SK-N-SH (cell line): ENCODE measurements around the gene ID1. TPM values are rescaled to one million over a fixed set of nuclear protein-coding genes. Genes with fewer than 3 reads are reported as not detected.
A peak's percentile ranks its signal among the peaks of the same experiment; 100 is the strongest.

Source experiments
- CTCF ChIA-PET: fragments of 300-600, 350-600 bp; formaldehyde crosslinking; extraction: SDS; loops from one replicate; lab custom pipeline; 2021; lab: Yijun Ruan, JAX
- POLR2A ChIA-PET: fragments of 350-600 bp; sonication (Branson Sonifier 250); formaldehyde crosslinking; extraction: SDS; loops from one replicate; lab custom pipeline; 2020; ENCODE audit warnings: antibody characterized with exemption, inconsistent platforms; lab: Yijun Ruan, JAX
- DNase-seq: peaks from one replicate; pipeline ENCODE4 v3.0.0; 2012
- H2AFZ ChIP-seq: fragments of 200-600 bp; sonication (generic); 2 replicates; pipeline ENCODE4 v1.8.1; 2016; ENCODE audit warnings: antibody characterized with exemption, mild to moderate bottlenecking, low read depth
- H3F3A ChIP-seq: fragments of 200-600 bp; sonication (generic); replicated peaks from 2 replicates; pipeline ENCODE3; 2016; ENCODE audit warnings: antibody characterized with exemption, mild to moderate bottlenecking; ENCODE audit not compliant: insufficient read depth
- H3K27ac ChIP-seq, 2 experiments: fragments of 200-500 bp in 1 of 2; fragments of 200-600 bp in 1 of 2; sonication (Bioruptor generic) in 1 of 2; sonication (generic), shearing (Covaris generic) in 1 of 2; 2 replicates each; pipeline versions ENCODE4 v1.5.1 to v1.6.1; 2014 to 2016; ENCODE audit warnings: low read depth in 2 of 2, inconsistent platforms in 1 of 2, low read length in 1 of 2, mild to moderate bottlenecking in 1 of 2, mixed read lengths in 1 of 2
- H3K27me3 ChIP-seq: fragments of 200-600 bp; sonication (generic), shearing (Covaris generic); 2 replicates; pipeline ENCODE4 v1.6.1; 2016; ENCODE audit warnings: mixed run types; ENCODE audit not compliant: insufficient read depth
- H3K36me3 ChIP-seq, 2 experiments: fragments of 200-500 bp in 1 of 2; fragments of 200-600 bp in 1 of 2; sonication (Bioruptor generic) in 1 of 2; sonication (generic) in 1 of 2; replicated peaks in 1 of 2; 2 replicates each; pipeline versions ENCODE3 to v1.5.1; 2014 to 2016; ENCODE audit warnings: low read length in 1 of 2, mild to moderate bottlenecking in 1 of 2; ENCODE audit not compliant: insufficient read depth in 2 of 2, control insufficient read depth in 1 of 2
- H3K4me1 ChIP-seq, 2 experiments: fragments of 200-500 bp in 1 of 2; fragments of 200-600 bp in 1 of 2; sonication (Bioruptor generic) in 1 of 2; sonication (generic), shearing (Covaris generic) in 1 of 2; 2 replicates each; pipeline versions ENCODE4 v1.5.1 to v1.6.1; 2014 to 2016; ENCODE audit warnings: low read depth in 1 of 2, low read length in 1 of 2, mixed run types in 1 of 2; ENCODE audit not compliant: insufficient read depth in 2 of 2, control insufficient read depth in 1 of 2
- H3K4me2 ChIP-seq: fragments of 200-600 bp; sonication (generic), shearing (Covaris generic); 2 replicates; pipeline ENCODE4 v1.6.1; 2017; ENCODE audit warnings: mixed run types
- H3K4me3 ChIP-seq, 2 experiments: fragments of 200-500 bp in 1 of 2; fragments of 200-600 bp in 1 of 2; sonication (Bioruptor generic) in 1 of 2; sonication (generic), shearing (Covaris generic) in 1 of 2; 2 replicates each; pipeline versions ENCODE4 v1.5.1 to v1.8.1; 2014 to 2016; ENCODE audit warnings: low read depth in 2 of 2, inconsistent platforms in 1 of 2, low read length in 1 of 2, mild to moderate bottlenecking in 1 of 2, mixed read lengths in 1 of 2, moderate library complexity in 1 of 2
- H3K79me2 ChIP-seq: fragments of 200-600 bp; sonication (generic); 2 replicates; pipeline ENCODE4 v1.8.1; 2017; ENCODE audit warnings: mild to moderate bottlenecking; ENCODE audit not compliant: insufficient read depth
- H3K9ac ChIP-seq: fragments of 200-600 bp; sonication (generic); 2 replicates; pipeline ENCODE4 v1.6.1; 2017; ENCODE audit warnings: mixed run types
- H3K9me2 ChIP-seq: fragments of 200-600 bp; sonication (generic); 2 replicates; pipeline ENCODE4 v1.6.1; 2017; ENCODE audit warnings: mixed run types
- H3K9me3 ChIP-seq: fragments of 200-600 bp; sonication (generic); 2 replicates; pipeline ENCODE4 v1.6.1; 2017; ENCODE audit warnings: mixed run types, mild to moderate bottlenecking, moderate library complexity
- H4K20me1 ChIP-seq: fragments of 200-600 bp; sonication (generic); 2 replicates; pipeline ENCODE4 v1.6.1; 2017; ENCODE audit warnings: mild to moderate bottlenecking, mixed run types; ENCODE audit not compliant: insufficient read depth
- CHD2 ChIP-seq: fragments of 150-350 bp; IDR thresholded peaks from 2 replicates; pipeline ENCODE4 v1.6.1; 2018; ENCODE audit warnings: low read length; ENCODE audit not compliant: partially characterized antibody
- ELF1 ChIP-seq: IDR thresholded peaks from 2 replicates; pipeline ENCODE4 v1.4.0; 2012
- EZH2phosphoT487 ChIP-seq: fragments of 200-600 bp; sonication (generic); IDR thresholded peaks from 2 replicates; pipeline ENCODE4 v1.6.1; 2017; ENCODE audit warnings: low read depth, mixed run types, mild to moderate bottlenecking, antibody characterized with exemption, moderate library complexity, borderline replicate concordance
- FOXM1 ChIP-seq: IDR thresholded peaks from 2 replicates; pipeline ENCODE4 v1.4.0; 2012; ENCODE audit warnings: low read depth, mild to moderate bottlenecking
- MEF2A ChIP-seq: IDR thresholded peaks from 2 replicates; pipeline ENCODE4 v1.4.0; 2012; ENCODE audit warnings: low read depth, borderline replicate concordance
- NFIC ChIP-seq: IDR thresholded peaks from 2 replicates; pipeline ENCODE4 v1.4.0; 2012; ENCODE audit warnings: borderline replicate concordance
- NRF1 ChIP-seq: IDR thresholded peaks from 2 replicates; pipeline ENCODE4 v1.6.1; 2012; ENCODE audit warnings: low read depth, mild to moderate bottlenecking, low read length
- RCOR1 ChIP-seq: fragments of 150-350 bp; IDR thresholded peaks from 2 replicates; pipeline ENCODE4 v1.6.1; 2017; ENCODE audit warnings: antibody characterized with exemption, low read length
- RXRA ChIP-seq: IDR thresholded peaks from 2 replicates; pipeline ENCODE4 v1.4.0; 2012; ENCODE audit warnings: low read depth, mild to moderate bottlenecking, borderline replicate concordance
- SIN3A ChIP-seq: IDR thresholded peaks from 2 replicates; pipeline ENCODE4 v1.6.1; 2012; ENCODE audit warnings: low read depth, mild to moderate bottlenecking, low read length, moderate library complexity, borderline replicate concordance
- SMC3 ChIP-seq: IDR thresholded peaks from 2 replicates; pipeline ENCODE4 v1.6.1; 2012; ENCODE audit warnings: low read depth, low read length, improper control_type of control experiment
- TAF1 ChIP-seq: IDR thresholded peaks from 2 replicates; pipeline ENCODE4 v1.6.1; 2012; ENCODE audit warnings: low read depth, mild to moderate bottlenecking, low read length, moderate library complexity, borderline replicate concordance
- TCF12 ChIP-seq: IDR thresholded peaks from 2 replicates; pipeline ENCODE4 v1.4.0; 2012
- YY1 ChIP-seq: IDR thresholded peaks from 2 replicates; pipeline ENCODE4 v1.4.0; 2012; ENCODE audit warnings: low read depth, mild to moderate bottlenecking
- WGBS: methylation state at CpG from one replicate; pipeline ENCODE4 v1.1.6; 2017; ENCODE audit warnings: low lambda C conversion rate; 5-methylcytosine and 5-hydroxymethylcytosine counted together
- polyA plus RNA-seq, 3 experiments: library from polyadenylated mRNA; depleted of rRNA; stranded (reverse); fragments of >200 nt; gene quantifications; 2 replicates each; pipeline ENCODE4 v1.2.3, GENCODE V29; 2012
- TF ChIP-seq, protein P1 (sequence below): fragments of 200-600 bp; sonication (generic); IDR thresholded peaks from 2 replicates; pipeline ENCODE4 v1.6.1; 2017; ENCODE audit warnings: antibody characterized with exemption, mild to moderate bottlenecking, moderate library complexity
- TF ChIP-seq, protein P2 (sequence below): IDR thresholded peaks from 2 replicates; pipeline ENCODE4 v1.4.0; 2012; ENCODE audit warnings: low read depth
- TF ChIP-seq, protein P3 (sequence below): fragments of 150-350 bp; IDR thresholded peaks from 2 replicates; pipeline ENCODE4 v1.6.1; 2016; ENCODE audit warnings: mild to moderate bottlenecking, low read depth, low read length
- TF ChIP-seq, protein P4 (sequence below): IDR thresholded peaks from 2 replicates; pipeline ENCODE4 v1.6.1; 2012; ENCODE audit warnings: mild to moderate bottlenecking, low read depth, low read length, moderate library complexity

Gene ID1
- polyA plus RNA-seq, 1 of the 3 experiments (the other 2 are of a cell fraction): 493 TPM

DNA sequence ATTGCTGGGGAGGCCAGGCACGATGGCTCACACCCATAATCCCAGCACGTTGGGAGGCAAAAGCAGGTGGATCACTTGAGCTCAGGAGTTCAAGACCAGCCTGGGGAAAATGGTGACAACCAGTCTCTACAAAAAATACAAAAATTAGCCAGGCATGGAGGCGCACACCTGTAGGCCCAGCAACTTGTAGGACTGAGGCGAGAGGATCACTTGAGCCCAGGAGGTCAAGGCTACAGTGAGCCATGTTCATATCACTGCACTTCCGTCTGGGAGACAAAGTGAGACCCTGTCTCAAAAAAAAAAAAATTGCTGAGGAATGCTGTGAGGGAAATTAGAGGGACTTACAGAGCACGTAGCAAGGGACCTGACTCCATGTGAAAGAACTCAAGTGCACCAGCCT is 40.8 kb upstream of the ID1 start (continued):
- TF ChIP-seq, protein P1, sequence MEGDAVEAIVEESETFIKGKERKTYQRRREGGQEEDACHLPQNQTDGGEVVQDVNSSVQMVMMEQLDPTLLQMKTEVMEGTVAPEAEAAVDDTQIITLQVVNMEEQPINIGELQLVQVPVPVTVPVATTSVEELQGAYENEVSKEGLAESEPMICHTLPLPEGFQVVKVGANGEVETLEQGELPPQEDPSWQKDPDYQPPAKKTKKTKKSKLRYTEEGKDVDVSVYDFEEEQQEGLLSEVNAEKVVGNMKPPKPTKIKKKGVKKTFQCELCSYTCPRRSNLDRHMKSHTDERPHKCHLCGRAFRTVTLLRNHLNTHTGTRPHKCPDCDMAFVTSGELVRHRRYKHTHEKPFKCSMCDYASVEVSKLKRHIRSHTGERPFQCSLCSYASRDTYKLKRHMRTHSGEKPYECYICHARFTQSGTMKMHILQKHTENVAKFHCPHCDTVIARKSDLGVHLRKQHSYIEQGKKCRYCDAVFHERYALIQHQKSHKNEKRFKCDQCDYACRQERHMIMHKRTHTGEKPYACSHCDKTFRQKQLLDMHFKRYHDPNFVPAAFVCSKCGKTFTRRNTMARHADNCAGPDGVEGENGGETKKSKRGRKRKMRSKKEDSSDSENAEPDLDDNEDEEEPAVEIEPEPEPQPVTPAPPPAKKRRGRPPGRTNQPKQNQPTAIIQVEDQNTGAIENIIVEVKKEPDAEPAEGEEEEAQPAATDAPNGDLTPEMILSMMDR: no peak
- TF ChIP-seq MEF2A (no peak), CHD2 (no peak)

DNA sequence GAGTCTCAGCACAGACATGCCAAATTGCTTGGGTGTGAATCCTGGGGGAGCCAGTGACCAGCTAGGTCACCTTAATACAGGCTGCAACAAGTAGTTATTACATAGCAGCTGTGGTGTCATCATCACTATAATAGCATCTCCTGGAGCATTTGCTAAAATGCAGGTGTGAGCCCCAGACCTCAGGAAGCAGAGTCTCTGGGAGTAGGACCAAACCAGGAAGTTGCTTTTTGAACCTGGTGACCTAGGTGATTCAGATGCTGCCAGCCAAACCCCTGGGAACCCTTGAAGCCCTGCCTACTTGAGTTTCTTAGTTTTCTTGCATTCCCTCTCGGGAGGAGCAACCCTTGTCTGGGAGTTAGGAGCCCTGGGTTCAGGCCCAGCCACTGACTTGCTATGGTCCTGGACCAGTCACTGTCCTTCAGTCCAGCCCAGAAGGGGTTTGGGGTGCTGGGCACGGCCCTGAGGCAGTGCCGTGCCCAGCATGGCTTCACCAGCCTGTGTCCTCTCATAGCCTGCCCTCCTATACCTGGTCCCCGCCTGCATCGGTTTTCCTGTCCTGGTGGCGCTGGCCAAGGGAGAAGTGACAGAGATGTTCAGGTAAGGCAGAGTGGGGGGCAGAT is 39.3 kb upstream of the ID1 start:
- no peak for DNase-seq
- Histone ChIP-seq H3K27me3 (no peaks in the 10 kb centered on the region), H3K9me3 (no peaks in the 10 kb centered on the region), H2AFZ (no peak overlapping the region), H3K4me2 (no peak overlapping the region), H3K9me2 (no peaks in the 10 kb centered on the region), H3K9ac (no peak overlapping the region), H3K4me3 (no peak overlapping the region), H3K79me2 (no peaks in the 10 kb centered on the region; the same call in 1 of the 2 replicates), H3K36me3 (peaks cover 33 to 40% of the 10 kb centered on the region in 2 experiments), H4K20me1 (no peaks in the 10 kb centered on the region), H3K27ac (peak overlapping the region in 1 of 2 experiments; percentile 99; a peak in 1 of 4 replicates), H3F3A (peaks cover 55% of the 10 kb centered on the region), H3K4me1 (peaks cover 41 to 49% of the 10 kb centered on the region in 2 experiments)
- 100% methylated on average over 1 of the region's 6 CpGs for WGBS
- POLR2A ChIA-PET: interaction anchor here (1.0 to 8.9 kb wide), 2 partner anchors 39 to 44 kb away, joined by 4 to 181 read pairs; partner anchors contain the start of gene ID1
- CTCF ChIA-PET: interaction anchor here (1.1 to 31.0 kb wide), 4 partner anchors 9 to 158 kb away, joined by 3 to 1802 read pairs (median 10); partner anchors contain the start of genes BCL2L1 and ID1
- TF ChIP-seq MEF2A: no peak
- no peak for TF ChIP-seq EZH2phosphoT487
- no peak for TF ChIP-seq SIN3A
- TF ChIP-seq, protein P2, sequence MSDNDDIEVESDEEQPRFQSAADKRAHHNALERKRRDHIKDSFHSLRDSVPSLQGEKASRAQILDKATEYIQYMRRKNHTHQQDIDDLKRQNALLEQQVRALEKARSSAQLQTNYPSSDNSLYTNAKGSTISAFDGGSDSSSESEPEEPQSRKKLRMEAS: no peak
- TF ChIP-seq TAF1: no peak
- no peak for TF ChIP-seq RCOR1

DNA sequence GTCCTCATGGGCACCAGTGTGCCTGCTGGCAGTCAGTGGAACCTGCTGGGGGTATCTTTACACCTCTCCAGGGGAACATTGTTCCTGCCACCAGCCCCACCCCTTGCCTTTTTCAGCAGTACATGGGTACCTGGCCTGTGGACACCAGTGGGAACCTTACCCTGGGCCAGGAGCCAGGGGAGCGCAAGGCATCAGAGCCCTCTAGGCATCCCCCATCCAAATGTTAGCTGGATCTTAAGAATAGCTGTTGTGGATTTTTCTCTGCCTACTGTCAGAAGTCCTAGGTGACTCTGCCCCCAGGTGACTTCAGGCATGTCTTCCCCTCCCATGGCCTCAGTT is 38.8 kb upstream of the ID1 start:
- peaks cover 33 to 40% of the 10 kb centered on the region in 2 experiments for H3K36me3 ChIP-seq
- no peaks in the 10 kb centered on the region for H3K9me2 ChIP-seq
- DNase-seq: no peak
- peaks cover 43 to 52% of the 10 kb centered on the region in 2 experiments for H3K4me1 ChIP-seq
- H3K27ac ChIP-seq: peak overlapping the region; percentile 15 to 99; a peak in 2 of 4 replicates
- no peak overlapping the region for H3K4me3 ChIP-seq
- no peak overlapping the region for H3K9ac ChIP-seq
- no peak overlapping the region for H3K4me2 ChIP-seq
- H3K27me3 ChIP-seq: no peaks in the 10 kb centered on the region
- no peaks in the 10 kb centered on the region; the same call in 1 of the 2 replicates for H3K79me2 ChIP-seq
- no peaks in the 10 kb centered on the region for H3K9me3 ChIP-seq
- CTCF ChIA-PET: interaction anchor here (2.3 to 31.0 kb wide), 3 partner anchors 8 to 157 kb away, joined by 15 to 1802 read pairs (median 155); partner anchors contain the start of genes BCL2L1 and ID1
- H4K20me1 ChIP-seq: no peaks in the 10 kb centered on the region
- POLR2A ChIA-PET: interaction anchor here (8.9 kb wide), 1 partner anchor 44 kb away, joined by 181 read pairs; no protein-coding TSS in a partner anchor
- peaks cover 55% of the 10 kb centered on the region for H3F3A ChIP-seq
- 100% methylated on average over 1 of the region's 1 CpG for WGBS
- no peak overlapping the region for H2AFZ ChIP-seq
- TF ChIP-seq ELF1: no peak
- TF ChIP-seq, protein P3, sequence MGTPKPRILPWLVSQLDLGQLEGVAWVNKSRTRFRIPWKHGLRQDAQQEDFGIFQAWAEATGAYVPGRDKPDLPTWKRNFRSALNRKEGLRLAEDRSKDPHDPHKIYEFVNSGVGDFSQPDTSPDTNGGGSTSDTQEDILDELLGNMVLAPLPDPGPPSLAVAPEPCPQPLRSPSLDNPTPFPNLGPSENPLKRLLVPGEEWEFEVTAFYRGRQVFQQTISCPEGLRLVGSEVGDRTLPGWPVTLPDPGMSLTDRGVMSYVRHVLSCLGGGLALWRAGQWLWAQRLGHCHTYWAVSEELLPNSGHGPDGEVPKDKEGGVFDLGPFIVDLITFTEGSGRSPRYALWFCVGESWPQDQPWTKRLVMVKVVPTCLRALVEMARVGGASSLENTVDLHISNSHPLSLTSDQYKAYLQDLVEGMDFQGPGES: no peak
- no peak for TF ChIP-seq TAF1
- TF ChIP-seq NRF1: no peak
- no peak for TF ChIP-seq CHD2
- no peak for TF ChIP-seq NFIC
- no peak for TF ChIP-seq FOXM1
- TF ChIP-seq YY1: no peak
- TF ChIP-seq RXRA: no peak
- TF ChIP-seq, protein P4, sequence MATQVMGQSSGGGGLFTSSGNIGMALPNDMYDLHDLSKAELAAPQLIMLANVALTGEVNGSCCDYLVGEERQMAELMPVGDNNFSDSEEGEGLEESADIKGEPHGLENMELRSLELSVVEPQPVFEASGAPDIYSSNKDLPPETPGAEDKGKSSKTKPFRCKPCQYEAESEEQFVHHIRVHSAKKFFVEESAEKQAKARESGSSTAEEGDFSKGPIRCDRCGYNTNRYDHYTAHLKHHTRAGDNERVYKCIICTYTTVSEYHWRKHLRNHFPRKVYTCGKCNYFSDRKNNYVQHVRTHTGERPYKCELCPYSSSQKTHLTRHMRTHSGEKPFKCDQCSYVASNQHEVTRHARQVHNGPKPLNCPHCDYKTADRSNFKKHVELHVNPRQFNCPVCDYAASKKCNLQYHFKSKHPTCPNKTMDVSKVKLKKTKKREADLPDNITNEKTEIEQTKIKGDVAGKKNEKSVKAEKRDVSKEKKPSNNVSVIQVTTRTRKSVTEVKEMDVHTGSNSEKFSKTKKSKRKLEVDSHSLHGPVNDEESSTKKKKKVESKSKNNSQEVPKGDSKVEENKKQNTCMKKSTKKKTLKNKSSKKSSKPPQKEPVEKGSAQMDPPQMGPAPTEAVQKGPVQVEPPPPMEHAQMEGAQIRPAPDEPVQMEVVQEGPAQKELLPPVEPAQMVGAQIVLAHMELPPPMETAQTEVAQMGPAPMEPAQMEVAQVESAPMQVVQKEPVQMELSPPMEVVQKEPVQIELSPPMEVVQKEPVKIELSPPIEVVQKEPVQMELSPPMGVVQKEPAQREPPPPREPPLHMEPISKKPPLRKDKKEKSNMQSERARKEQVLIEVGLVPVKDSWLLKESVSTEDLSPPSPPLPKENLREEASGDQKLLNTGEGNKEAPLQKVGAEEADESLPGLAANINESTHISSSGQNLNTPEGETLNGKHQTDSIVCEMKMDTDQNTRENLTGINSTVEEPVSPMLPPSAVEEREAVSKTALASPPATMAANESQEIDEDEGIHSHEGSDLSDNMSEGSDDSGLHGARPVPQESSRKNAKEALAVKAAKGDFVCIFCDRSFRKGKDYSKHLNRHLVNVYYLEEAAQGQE: no peak
- TF ChIP-seq SMC3: no peak
- no peak for TF ChIP-seq TCF12
